GM12878 (cell line): Measurements from ENCODE around the gene KIAA0319L.

Source experiments
- E2F4 ChIP-seq: IDR thresholded peaks from 2 replicates; pipeline ENCODE4 v1.6.1; 2012; ENCODE audit warnings: low read depth, low read length, improper control_type of control experiment
- E2F8 ChIP-seq: fragments of 450-650 bp; IDR thresholded peaks from 2 replicates; pipeline ENCODE4 v1.6.1; 2018; ENCODE audit warnings: mild to moderate bottlenecking, low read depth, moderate library complexity; ENCODE audit not compliant: partially characterized antibody
- NRF1 ChIP-seq: conservative IDR thresholded peaks from 2 replicates; pipeline ENCODE4 v1.6.1; 2011; ENCODE audit warnings: mild to moderate bottlenecking, low read depth, low read length, improper control_type of control experiment
- POLR2AphosphoS5 ChIP-seq: IDR thresholded peaks from 2 replicates; pipeline ENCODE4 v1.6.1; 2011; ENCODE audit warnings: mild to moderate bottlenecking, low read length, inconsistent platforms
- TF ChIP-seq, protein P1 (sequence below), 3 experiments: IDR thresholded peaks in 2 of 3; conservative IDR thresholded peaks in 1 of 3; 2 replicates each; pipeline ENCODE4 v1.5.1; 2011; ENCODE audit warnings: low read depth in 3 of 3, low read length in 3 of 3, mild to moderate bottlenecking in 3 of 3, control low read depth in 2 of 3, moderate library complexity in 2 of 3, inconsistent platforms in 1 of 3, mixed read lengths in 1 of 3; ENCODE audit not compliant: control insufficient read depth in 2 of 3, insufficient read depth in 1 of 3; ENCODE audit errors: extremely low read depth in 1 of 3

GRCh38 chr1:35502242-35502641 is 55.0 kb downstream of the KIAA0319L start:
- no peak for TF ChIP-seq E2F4
- TF ChIP-seq POLR2AphosphoS5, result no peak
- TF ChIP-seq, protein P1, sequence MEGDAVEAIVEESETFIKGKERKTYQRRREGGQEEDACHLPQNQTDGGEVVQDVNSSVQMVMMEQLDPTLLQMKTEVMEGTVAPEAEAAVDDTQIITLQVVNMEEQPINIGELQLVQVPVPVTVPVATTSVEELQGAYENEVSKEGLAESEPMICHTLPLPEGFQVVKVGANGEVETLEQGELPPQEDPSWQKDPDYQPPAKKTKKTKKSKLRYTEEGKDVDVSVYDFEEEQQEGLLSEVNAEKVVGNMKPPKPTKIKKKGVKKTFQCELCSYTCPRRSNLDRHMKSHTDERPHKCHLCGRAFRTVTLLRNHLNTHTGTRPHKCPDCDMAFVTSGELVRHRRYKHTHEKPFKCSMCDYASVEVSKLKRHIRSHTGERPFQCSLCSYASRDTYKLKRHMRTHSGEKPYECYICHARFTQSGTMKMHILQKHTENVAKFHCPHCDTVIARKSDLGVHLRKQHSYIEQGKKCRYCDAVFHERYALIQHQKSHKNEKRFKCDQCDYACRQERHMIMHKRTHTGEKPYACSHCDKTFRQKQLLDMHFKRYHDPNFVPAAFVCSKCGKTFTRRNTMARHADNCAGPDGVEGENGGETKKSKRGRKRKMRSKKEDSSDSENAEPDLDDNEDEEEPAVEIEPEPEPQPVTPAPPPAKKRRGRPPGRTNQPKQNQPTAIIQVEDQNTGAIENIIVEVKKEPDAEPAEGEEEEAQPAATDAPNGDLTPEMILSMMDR (IDR thresholded peaks at IDR 0.05 in 2 of 3, conservative IDR thresholded peaks at IDR 0.05 in 1 of 3; ENCODE audit: control insufficient read depth in 2 of 3, extremely low read depth in 1 of 3, insufficient read depth in 1 of 3, low read depth in 3 of 3, low read length in 3 of 3), result no peak
- no peak for TF ChIP-seq NRF1
- no peak for TF ChIP-seq E2F8
